Measurements from ENCODE around the gene CCDC127.
"Not testable (repeated sequence)": the region's sequence is repeated elsewhere in the genome, so short reads cannot be mapped to it uniquely, and the experiment has no call there.

CCDC127 gene

GRCh38 chr5:234450-234849, 16.5 kb upstream of the CCDC127 start:
- no peak for DNase-seq

- DNase-seq: not testable (repeated sequence)
Observed at GRCh38 chr5:233426-233825, 15.5 kb upstream of the CCDC127 start.

GRCh38 chr5:231661-232060, 13.7 kb upstream of the CCDC127 start:
- peak in 18 of 56 donors; percentile 2 to 57 (median 26) for DNase-seq

- no peak for DNase-seq
Observed at GRCh38 chr5:230711-231110, 12.8 kb upstream of the CCDC127 start.

- DNase-seq: no peak
Observed at GRCh38 chr5:228886-229285, 10.9 kb upstream of the CCDC127 start.

GRCh38 chr5:227375-227774, 9.4 kb upstream of the CCDC127 start:
- DNase-seq: peak in 13 of 56 donors; percentile 2 to 52 (median 12)

- DNase-seq: no peak
Observed at GRCh38 chr5:225334-225733, 7.4 kb upstream of the CCDC127 start.

- DNase-seq: no peak
Observed at GRCh38 chr5:223791-224190, 5.8 kb upstream of the CCDC127 start.

- DNase-seq: not testable (repeated sequence)
Observed at GRCh38 chr5:222951-223715, 5.2 kb upstream of the CCDC127 start.

- DNase-seq: no peak
Observed at GRCh38 chr5:219991-220390, 2.0 kb upstream of the CCDC127 start.

- DNase-seq: peak in 2 of 56 donors; percentile 4 to 9
Observed at GRCh38 chr5:219460-219863, 1.5 kb upstream of the CCDC127 start.

GRCh38 chr5:218457-219291, 721 bp upstream of the CCDC127 start:
- peak in 15 of 56 donors; percentile 9 to 61 (median 42) for DNase-seq

- not testable (repeated sequence) for DNase-seq
Observed at GRCh38 chr5:216076-216475, 1.9 kb downstream of the CCDC127 start.

- DNase-seq: not testable (repeated sequence)
Observed at GRCh38 chr5:215256-215655, 2.7 kb downstream of the CCDC127 start.

GRCh38 chr5:213803-214395, 4.1 kb downstream of the CCDC127 start:
- DNase-seq: no peak

GRCh38 chr5:208449-209114, 9.4 kb downstream of the CCDC127 start:
- no peak for DNase-seq

GRCh38 chr5:207599-207998, 10.4 kb downstream of the CCDC127 start:
- no peak for DNase-seq

- no peak for DNase-seq
Observed at GRCh38 chr5:206927-207536, 10.9 kb downstream of the CCDC127 start.

GRCh38 chr5:206406-206805, 11.5 kb downstream of the CCDC127 start:
- DNase-seq: no peak

- no peak for DNase-seq
Observed at GRCh38 chr5:204966-205670, 12.8 kb downstream of the CCDC127 start.

All from nucleus accumbens (tissue), 56 donors.